C4-2B (cell line): ENCODE measurements around the gene CFAP68.

ENCODE experiments used
- H3K27ac ChIP-seq: fragments of 450-650 bp; 2 replicates; pipeline ENCODE4 v1.5.1; 2017
- CTCF ChIP-seq: fragments of 450-650 bp; conservative IDR thresholded peaks from 2 replicates; pipeline ENCODE4 v1.5.1; 2017; ENCODE audit warnings: mild to moderate bottlenecking
- ZFX ChIP-seq: fragments of 450-650 bp; IDR thresholded peaks from 2 replicates; pipeline ENCODE4 v1.6.1; 2017

Gene CFAP68

GRCh38 chr11:111911563-111912401, 32.4 kb downstream of the CFAP68 start, which contains the start of gene CRYAB:
TSS of gene CRYAB (minus strand) at chr11:111911770. CDS start at chr11:111911724, 46 bp downstream.
- no peak for TF ChIP-seq ZFX
- TF ChIP-seq CTCF = no peak
- H3K27ac ChIP-seq = peak within 1 kb of the TSS; percentile 2; the same call in 1 of the 2 replicates

- H3K27ac ChIP-seq = peak within 1 kb of the TSS; percentile 2; the same call in 1 of the 2 replicates
- no peak for TF ChIP-seq CTCF
- no peak for TF ChIP-seq ZFX
Observed at GRCh38 chr11:111912535-111912934, 33.2 kb downstream of the CFAP68 start, which contains the start of gene HSPB2. TSS of gene HSPB2 (plus strand) at chr11:111912734. CDS start at chr11:111912830, 96 bp downstream.

GRCh38 chr11:111913031-111913861, 33.9 kb downstream of the CFAP68 start:
- TF ChIP-seq ZFX (no peak), CTCF (no peak)

GRCh38 chr11:111913997-111914396, 34.7 kb downstream of the CFAP68 start:
- no peak overlapping the region for H3K27ac ChIP-seq
- TF ChIP-seq ZFX = no peak
- TF ChIP-seq CTCF = no peak

More at GRCh38 chr11:111913031-111913861, 33.9 kb downstream of the CFAP68 start:
- no peak overlapping the region for H3K27ac ChIP-seq

GRCh38 chr11:111916768-111917167, 37.4 kb downstream of the CFAP68 start:
- no peak for TF ChIP-seq ZFX
- TF ChIP-seq CTCF = no peak
- no peak overlapping the region for H3K27ac ChIP-seq

- H3K27ac ChIP-seq = no peak overlapping the region
- TF ChIP-seq ZFX (no peak), CTCF (no peak)
Observed at GRCh38 chr11:111917312-111917711, 38.0 kb downstream of the CFAP68 start.
